ENCODE measurements around the gene C3.
"Not testable (repeated sequence)": the region's sequence is repeated elsewhere in the genome, so short reads cannot be mapped to it uniquely, and the experiment has no call there.

Gene C3

DNA sequence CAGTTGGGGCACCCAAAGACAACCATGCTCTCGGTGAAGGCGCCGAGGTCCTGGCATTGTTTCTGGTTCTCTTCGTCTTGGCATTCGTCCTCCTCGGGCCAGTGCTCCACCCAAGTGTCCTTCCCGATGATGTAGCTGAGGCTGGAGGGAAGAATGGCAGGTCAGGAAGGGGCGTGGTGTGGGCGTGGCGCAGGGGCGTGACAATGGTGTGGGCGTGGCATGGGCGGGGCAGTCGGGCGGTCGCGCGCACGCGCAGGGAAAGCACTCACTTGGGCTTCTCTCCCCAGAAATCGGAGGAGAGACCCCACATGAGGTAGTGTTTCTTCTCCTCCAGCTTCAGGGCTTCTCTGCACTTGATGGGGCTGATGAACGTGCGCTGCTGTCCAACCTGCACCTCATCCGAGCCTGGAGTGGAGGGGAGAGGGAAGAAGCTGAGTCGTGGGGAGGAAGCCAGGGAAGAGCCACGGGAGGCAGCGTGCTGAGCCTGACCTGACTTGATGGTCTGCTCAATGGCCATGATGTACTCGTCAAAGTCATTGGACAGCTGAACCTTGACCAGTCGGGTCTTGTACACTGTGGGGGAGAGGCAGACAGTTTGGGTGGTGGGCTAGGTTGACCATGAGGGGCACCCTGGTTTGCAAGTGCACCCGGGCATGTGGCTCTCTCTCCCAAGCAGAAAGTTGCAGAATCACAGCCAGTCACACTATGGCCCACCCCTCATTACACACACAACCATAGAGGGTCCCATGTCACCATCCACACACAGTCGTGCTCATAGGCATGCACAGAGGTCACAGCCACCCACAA, 42.4 kb downstream of the C3 start:
- Histone ChIP-seq H3K4me3 (no peak overlapping the region), H3K27ac (no peak overlapping the region)

DNA sequence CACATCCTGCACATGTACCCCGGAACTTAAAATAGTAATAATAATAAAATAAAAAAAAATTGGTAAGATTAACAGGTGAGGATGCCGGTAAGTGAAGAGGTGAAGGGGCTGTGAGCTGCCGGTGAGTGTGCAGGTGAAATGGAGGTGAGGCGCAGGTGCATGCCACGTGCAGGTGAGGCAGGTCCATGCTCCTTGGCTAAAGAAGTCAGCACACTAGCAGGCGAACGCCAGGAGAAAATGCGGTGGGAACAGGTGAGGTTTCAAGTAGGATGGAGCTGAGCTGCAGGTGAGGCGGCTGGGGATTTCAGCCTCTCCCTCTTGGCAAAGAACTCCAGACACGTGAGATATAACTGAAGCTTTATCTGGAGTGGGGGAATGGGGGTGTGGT, 43.0 kb downstream of the C3 start:
- Histone ChIP-seq H3K4me3 (no peak overlapping the region), H3K27ac (no peak overlapping the region)

DNA sequence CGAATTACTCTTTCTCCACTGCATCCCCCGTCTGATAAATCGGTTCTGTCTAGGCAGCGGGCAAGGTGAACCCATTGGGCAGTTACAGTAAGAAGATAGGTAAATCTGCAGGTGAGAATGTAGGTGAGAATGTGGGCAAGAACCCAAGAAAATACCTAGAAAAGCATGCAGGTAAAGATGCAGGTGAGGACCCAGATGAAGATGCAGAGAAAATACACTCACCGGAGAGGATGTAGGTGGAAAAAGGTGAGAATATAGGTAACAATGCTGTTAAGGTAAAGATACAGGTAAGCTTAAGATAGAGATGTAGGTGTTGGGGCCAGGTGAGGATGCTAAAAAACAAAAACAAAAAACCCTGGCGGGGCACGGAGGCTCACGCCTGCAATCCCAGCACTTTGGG, 44.2 kb downstream of the C3 start:
- Histone ChIP-seq H3K27ac (no peak overlapping the region), H3K4me3 (no peak overlapping the region)

DNA sequence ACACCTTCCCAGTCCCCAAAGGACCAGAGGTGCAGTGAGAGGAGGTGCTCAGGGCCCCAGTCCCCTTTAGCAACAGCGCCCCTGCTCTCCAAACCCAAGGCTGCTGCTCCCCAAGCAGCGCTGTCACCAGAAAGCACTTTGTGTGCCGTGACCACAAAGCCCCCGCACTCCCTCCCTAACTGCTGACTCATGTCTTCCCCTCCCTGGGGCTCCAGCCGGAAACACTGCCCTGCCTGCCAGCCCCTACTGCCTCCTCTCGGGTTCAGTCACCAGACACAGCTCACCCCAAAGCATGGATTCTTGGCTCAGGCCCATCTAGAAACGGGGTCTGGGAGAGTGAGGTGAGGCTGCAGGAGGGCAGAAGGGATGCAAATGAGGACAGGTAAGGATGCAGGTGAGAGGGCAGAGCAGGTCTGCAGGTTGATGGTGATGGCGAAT, 45.6 kb downstream of the C3 start:
- H3K4me3 ChIP-seq = no peak overlapping the region
- H3K27ac ChIP-seq = peak overlapping the region in 10 of 21 experiments; percentile 6 to 88 (median 45)

DNA sequence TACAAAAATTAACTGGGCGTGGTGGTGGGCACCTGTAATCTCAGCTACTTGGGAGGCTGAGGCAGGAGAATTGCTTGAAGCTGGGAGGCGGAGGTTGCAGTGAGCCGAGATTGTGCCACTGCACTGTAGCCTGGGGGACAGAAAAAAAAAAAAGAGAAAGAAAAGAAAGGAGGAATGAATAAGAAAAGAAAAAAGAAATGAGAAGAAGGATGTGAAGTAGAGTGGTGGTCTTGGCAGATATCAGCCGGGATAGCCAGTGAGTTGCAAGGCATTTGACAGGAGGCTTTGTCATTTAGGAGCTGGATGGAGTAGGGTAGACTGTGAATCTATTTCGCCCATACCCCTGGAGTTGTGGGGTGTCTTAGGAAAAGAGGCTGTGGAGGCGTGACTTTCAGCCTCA, 46.0 kb downstream of the C3 start:
- H3K4me3 ChIP-seq = not testable (repeated sequence)
- peak overlapping the region in 7 of 21 experiments; percentile 26 to 88 (median 60) for H3K27ac ChIP-seq

- Histone ChIP-seq H3K4me3 (no peak overlapping the region), H3K27ac (no peak overlapping the region)
These were observed 47.7 kb downstream of the C3 start for GRCh38 chr19:6672693-6673290.

GRCh38 chr19:6671960-6672359, 48.5 kb downstream of the C3 start:
- no peak overlapping the region for H3K27ac ChIP-seq
- no peak overlapping the region for H3K4me3 ChIP-seq

- Histone ChIP-seq H3K27ac (peak overlapping the region in 11 of 21 experiments; percentile 19 to 90 (median 47)), H3K4me3 (peak overlapping the region; percentile 8 to 39 (median 29))
These were observed 51.8 kb downstream of the C3 start for GRCh38 chr19:6668691-6669090.

DNA sequence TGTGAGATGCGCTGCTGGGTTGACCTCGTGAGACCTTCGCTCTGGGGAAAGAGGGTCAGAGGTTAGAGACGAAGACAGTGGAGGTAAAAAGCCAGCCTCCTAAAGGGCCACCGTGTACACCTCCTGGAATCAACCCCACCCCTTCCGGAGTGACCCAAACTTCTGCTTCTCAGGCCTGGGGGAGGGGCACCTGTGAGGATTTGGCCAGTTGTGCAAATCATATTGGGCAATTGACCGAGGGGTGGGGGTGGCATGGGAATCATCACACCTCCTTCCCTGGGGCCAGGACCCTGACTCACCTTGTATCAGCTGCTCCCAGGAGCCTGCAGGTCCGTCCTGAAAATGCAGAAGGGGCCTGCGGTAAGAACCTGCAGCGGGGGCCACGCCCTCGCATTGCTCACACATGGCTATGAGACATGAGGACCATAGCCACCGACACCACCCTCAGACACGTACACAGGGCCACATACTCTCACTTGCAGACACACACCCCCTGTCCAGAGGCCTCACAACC, 53.3 kb downstream of the C3 start:
- peak overlapping the region in 2 of 21 experiments; percentile 86 to 90 for H3K27ac ChIP-seq

DNA sequence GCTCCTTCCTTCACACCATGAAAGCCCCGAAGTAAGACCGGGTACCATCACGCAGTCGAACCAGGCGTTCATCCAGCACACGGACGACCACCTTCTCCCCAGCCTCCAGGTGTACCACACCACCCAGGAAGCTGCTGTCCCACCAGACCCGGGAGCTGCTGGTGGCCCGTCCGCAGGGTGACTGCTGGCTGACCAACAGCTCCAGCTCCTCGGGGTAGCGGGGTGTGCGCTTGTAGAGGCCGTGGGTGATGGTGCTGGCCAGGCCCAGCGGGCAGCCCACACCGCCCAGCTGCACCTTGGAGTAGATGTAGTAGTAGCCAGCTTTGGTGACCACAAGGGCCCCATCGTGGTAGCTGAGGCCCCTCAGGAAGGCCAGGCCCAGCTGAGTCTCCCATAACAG, 55.5 kb downstream of the C3 start:
- no peak overlapping the region for H3K27ac ChIP-seq
- H3K4me3 ChIP-seq = no peak overlapping the region

More for the DNA sequence above, 53.3 kb downstream of the C3 start:
- H3K4me3 ChIP-seq = no peak overlapping the region

GRCh38 chr19:6663236-6664201, 56.9 kb downstream of the C3 start:
- H3K4me3 ChIP-seq = no peak overlapping the region
- peak overlapping the region in 1 of 21 experiments; percentile 31 for H3K27ac ChIP-seq

- peak overlapping the region in 1 of 21 experiments; percentile 31 for H3K27ac ChIP-seq
- H3K4me3 ChIP-seq = no peak overlapping the region
These were observed 57.7 kb downstream of the C3 start for GRCh38 chr19:6662702-6663101.

- H3K4me3 ChIP-seq = not testable (repeated sequence)
- H3K27ac ChIP-seq = peak overlapping the region in 1 of 21 experiments; percentile 31
These were observed 58.8 kb downstream of the C3 start for GRCh38 chr19:6661509-6662244.

DNA sequence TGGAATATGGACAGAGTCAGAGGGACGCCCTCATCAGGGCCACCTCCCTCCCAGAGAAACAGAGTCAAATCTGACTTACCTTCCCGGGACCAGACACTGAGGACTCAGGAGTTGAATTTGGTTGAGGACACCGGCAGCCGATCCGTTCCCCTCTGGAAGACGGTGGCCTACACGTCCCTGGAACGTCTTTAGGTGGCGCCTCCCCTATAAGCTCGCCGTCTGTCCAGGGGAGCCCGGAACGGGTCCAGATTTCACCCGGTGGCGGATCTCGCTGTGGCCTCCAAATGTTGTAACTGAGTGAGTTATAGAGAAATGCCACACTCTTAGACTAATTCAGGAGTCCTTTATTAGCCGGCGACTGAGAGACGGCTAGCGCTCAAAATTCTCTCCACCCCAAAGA, 59.5 kb downstream of the C3 start:
- Histone ChIP-seq H3K4me3 (no peak overlapping the region), H3K27ac (peak overlapping the region in 1 of 21 experiments; percentile 21)

GRCh38 chr19:6656390-6656789, 64.1 kb downstream of the C3 start:
- not testable (repeated sequence) for H3K4me3 ChIP-seq, H3K27ac ChIP-seq

- Histone ChIP-seq H3K4me3 (no peak overlapping the region), H3K27ac (peak overlapping the region in 8 of 21 experiments; percentile 43 to 90 (median 74))
These were observed 65.8 kb downstream of the C3 start for GRCh38 chr19:6654347-6655310.

- Histone ChIP-seq H3K27ac (no peak overlapping the region), H3K4me3 (no peak overlapping the region)
These were observed 67.7 kb downstream of the C3 start for GRCh38 chr19:6652805-6653094.

All from skin epidermis (tissue), 12 donors.